ENCODE data around the gene ISOC1.

GRCh38 chr5:129118405-129118804, 23.9 kb downstream of the ISOC1 start:
- TF ChIP-seq CREBL2 (CRISPR knock-in tag; IDR thresholded peaks at IDR 0.05; ENCODE audit: borderline replicate concordance) = no peak
- TF ChIP-seq CTCF (CRISPR knock-in tag; IDR thresholded peaks at IDR 0.05) = no peak
- TF ChIP-seq FOXK2 (IDR thresholded peaks at IDR 0.05) = no peak
- TF ChIP-seq EP300 (IDR thresholded peaks at IDR 0.05; ENCODE audit: low read depth in 2 of 2, low read length in 2 of 2) = no peak
- no peak for TF ChIP-seq EP300 (CRISPR knock-in tag; IDR thresholded peaks at IDR 0.05; ENCODE audit: borderline replicate concordance)
- TF ChIP-seq XRCC5 (optimal IDR thresholded peaks at IDR 0.05; ENCODE audit: low read length) = no peak
- TF ChIP-seq ESRRA (CRISPR knock-in tag; IDR thresholded peaks at IDR 0.05; ENCODE audit: low read depth) = no peak
- TF ChIP-seq SP1 (IDR thresholded peaks at IDR 0.05) = no peak
- TF ChIP-seq SP1 (CRISPR knock-in tag; IDR thresholded peaks at IDR 0.05) = no peak
- no peak for TF ChIP-seq NCOA1 (CRISPR knock-in tag; IDR thresholded peaks at IDR 0.05)
- TF ChIP-seq RAD21 (CRISPR knock-in tag; IDR thresholded peaks at IDR 0.05) = no peak
- no peak for TF ChIP-seq TAF1 (CRISPR knock-in tag; IDR thresholded peaks at IDR 0.05)
- TF ChIP-seq ZNF10 (CRISPR knock-in tag; IDR thresholded peaks at IDR 0.05; ENCODE audit: borderline replicate concordance, low read depth) = no peak
